ENCODE results near the gene DAAM1. TPM values are rescaled to one million over a fixed set of nuclear protein-coding genes. Genes with fewer than 3 reads are reported as not detected.

The DAAM1 gene
- total RNA-seq, 1 donor from 2014 or later: 34.2 TPM

GRCh38 chr14:59356312-59356711 lies 167.8 kb downstream of the DAAM1 start:
- no peak for DNase-seq (ENCODE audit: extremely low read depth, low read depth, low spot score)

- no peak for DNase-seq (ENCODE audit: extremely low read depth, low read depth, low spot score)
Measured at GRCh38 chr14:59356767-59357166, 168.3 kb downstream of the DAAM1 start.

GRCh38 chr14:59358102-59358501 lies 169.6 kb downstream of the DAAM1 start:
- DNase-seq (ENCODE audit: extremely low read depth, low read depth, low spot score): no peak

- no peak for DNase-seq (ENCODE audit: extremely low read depth, low read depth, low spot score)
Measured at GRCh38 chr14:59358784-59359183, 170.3 kb downstream of the DAAM1 start.

- DNase-seq (ENCODE audit: extremely low read depth, low read depth, low spot score): no peak
Measured at GRCh38 chr14:59359431-59360124, 171.1 kb downstream of the DAAM1 start.

GRCh38 chr14:59360233-59360632 lies 171.8 kb downstream of the DAAM1 start:
- no peak for DNase-seq (ENCODE audit: extremely low read depth, low read depth, low spot score)

- DNase-seq (ENCODE audit: extremely low read depth, low read depth, low spot score): no peak
Measured at GRCh38 chr14:59360923-59361794, 172.7 kb downstream of the DAAM1 start.

GRCh38 chr14:59362513-59362912 lies 174.0 kb downstream of the DAAM1 start:
- no peak for DNase-seq (ENCODE audit: extremely low read depth, low read depth, low spot score)

GRCh38 chr14:59363531-59364226 lies 175.2 kb downstream of the DAAM1 start:
- DNase-seq (ENCODE audit: extremely low read depth, low read depth, low spot score): no peak

- no peak for DNase-seq (ENCODE audit: extremely low read depth, low read depth, low spot score)
Measured at GRCh38 chr14:59370158-59370742, 181.8 kb downstream of the DAAM1 start.

- DNase-seq (ENCODE audit: extremely low read depth, low read depth, low spot score): no peak
Measured at GRCh38 chr14:59371771-59372170, 183.3 kb downstream of the DAAM1 start.

- no peak for DNase-seq (ENCODE audit: extremely low read depth, low read depth, low spot score)
Measured at GRCh38 chr14:59374048-59374447, 185.6 kb downstream of the DAAM1 start.

- no peak for DNase-seq (ENCODE audit: extremely low read depth, low read depth, low spot score)
Measured at GRCh38 chr14:59376686-59377085, 188.2 kb downstream of the DAAM1 start.

GRCh38 chr14:59377491-59377890 lies 189.0 kb downstream of the DAAM1 start:
- no peak for DNase-seq (ENCODE audit: extremely low read depth, low read depth, low spot score)

GRCh38 chr14:59377991-59378601 lies 189.6 kb downstream of the DAAM1 start:
- no peak for DNase-seq (ENCODE audit: extremely low read depth, low read depth, low spot score)

- DNase-seq (ENCODE audit: extremely low read depth, low read depth, low spot score): no peak
Measured at GRCh38 chr14:59389936-59390335, 201.5 kb downstream of the DAAM1 start.

GRCh38 chr14:59391388-59391787 lies 202.9 kb downstream of the DAAM1 start:
- DNase-seq (ENCODE audit: extremely low read depth, low read depth, low spot score): no peak

GRCh38 chr14:59394268-59394667 lies 205.8 kb downstream of the DAAM1 start:
- DNase-seq (ENCODE audit: extremely low read depth, low read depth, low spot score): no peak

- no peak for DNase-seq (ENCODE audit: extremely low read depth, low read depth, low spot score)
Measured at GRCh38 chr14:59395672-59396071, 207.2 kb downstream of the DAAM1 start.

GRCh38 chr14:59398841-59399240 lies 210.4 kb downstream of the DAAM1 start:
- DNase-seq (ENCODE audit: extremely low read depth, low read depth, low spot score): no peak
